Peyer's patch (tissue), 4 donors: ENCODE data around the gene RNF208. TPM values are rescaled to one million over a fixed set of nuclear protein-coding genes. Genes with fewer than 3 reads are reported as not detected.

ENCODE experiments used
- DNase-seq, 3 donors: peaks; one replicate each; pipeline ENCODE4 v3.0.0-alpha.2; 2017 to 2019
- H3K27ac ChIP-seq, 4 donors: fragments of 200-600 bp; sonication (generic); one replicate each; pipeline ENCODE4 v1.5.1; 2016 to 2019
- H3K27me3 ChIP-seq, 2 donors: fragments of 200-600 bp; sonication (generic); one replicate each; pipeline ENCODE4 v1.5.1; 2019
- H3K36me3 ChIP-seq, 3 donors: fragments of 200-600 bp; sonication (generic); one replicate each; pipeline ENCODE4 v1.5.1; 2016 to 2019
- H3K4me1 ChIP-seq, 4 donors: fragments of 200-600 bp; sonication (generic); one replicate each; pipeline ENCODE4 v1.5.1; 2016 to 2019
- H3K4me3 ChIP-seq, 4 donors: fragments of 200-600 bp; sonication (generic); 1 replicate in 3 of 4; 2 replicates in 1 of 4; pipeline ENCODE4 v1.5.1; 2016 to 2019; ENCODE audit warnings: mild to moderate bottlenecking in 1 of 4
- H3K9me3 ChIP-seq, 4 donors: fragments of 200-600 bp; sonication (generic); one replicate each; pipeline ENCODE4 v1.5.1; 2016 to 2019; ENCODE audit warnings: mild to moderate bottlenecking in 1 of 4
- POLR2A ChIP-seq, 2 donors: fragments of 450-650 bp; IDR thresholded peaks; one replicate each; pipeline ENCODE4 v1.5.1; 2017; ENCODE audit warnings: antibody characterized with exemption in 2 of 2, mild to moderate bottlenecking in 2 of 2, moderate library complexity in 2 of 2
- total RNA-seq, 4 donors: library from RNA; depleted of rRNA; stranded (reverse); fragments of >200 nt; gene quantifications; one replicate each; pipeline ENCODE4 v1.1.0, GENCODE V29; 2016
- TF ChIP-seq, protein P1 (sequence below), 6 experiments: fragments of 450-650 bp in 4 of 6; fragments of 200-600 bp in 2 of 6; sonication (generic) in 1 of 6; IDR thresholded peaks; one replicate each; pipeline ENCODE4 v1.5.1; 2017 to 2019; ENCODE audit warnings: antibody characterized with exemption in 6 of 6, mild to moderate bottlenecking in 3 of 6, moderate library complexity in 1 of 6

RNF208 gene
- total RNA-seq, 4 donors from 2014 or later = 4.4 to 5.9 TPM; not detected in 2

DNA sequence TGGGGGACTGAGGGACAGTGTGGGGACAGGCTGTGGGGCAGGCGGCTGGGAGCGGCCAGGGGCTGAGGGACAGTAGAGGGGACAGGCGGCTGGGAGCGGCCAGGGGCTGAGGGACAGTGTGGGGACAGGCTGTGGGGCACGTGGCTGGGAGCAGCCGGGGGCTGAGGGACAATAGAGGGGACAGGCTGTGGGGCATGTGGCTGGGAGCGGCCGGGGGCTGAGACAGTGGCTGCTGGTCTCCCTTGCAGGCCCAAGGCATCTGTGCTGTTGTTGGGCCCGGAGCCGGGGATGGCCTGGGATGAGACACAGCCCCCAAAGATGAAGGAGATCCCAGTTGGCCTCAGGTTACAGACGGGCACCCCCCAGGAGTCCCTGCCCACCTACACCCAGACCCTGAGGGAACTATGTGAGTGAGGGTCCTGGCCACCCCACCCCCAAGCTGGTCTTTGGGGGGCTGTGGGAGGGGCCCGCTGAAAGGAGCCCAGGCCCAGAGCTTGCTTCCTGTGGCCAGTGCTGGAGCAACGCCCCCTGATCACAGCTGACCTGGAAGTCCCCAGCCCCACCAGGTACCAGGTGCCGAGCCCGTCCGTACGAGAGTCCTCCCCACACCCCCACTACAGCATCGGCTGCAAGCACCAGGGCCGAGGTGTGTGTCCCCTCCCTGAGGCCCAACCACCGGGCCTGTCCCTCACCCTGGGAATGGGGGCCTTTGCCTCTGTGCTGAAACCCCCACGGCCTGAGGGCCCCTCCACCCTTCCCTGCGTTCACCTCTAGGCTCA, 29.6 kb upstream of the RNF208 start:
- Histone ChIP-seq H3K4me1 (peaks cover 4 to 24% (median 12%) of the 10 kb centered on the region in 4 donors), H3K36me3 (no peaks in the 10 kb centered on the region), H3K27ac (no peak overlapping the region), H3K4me3 (no peak overlapping the region), H3K9me3 (no peaks in the 10 kb centered on the region), H3K27me3 (no peaks in the 10 kb centered on the region)
- TF ChIP-seq, protein P1, sequence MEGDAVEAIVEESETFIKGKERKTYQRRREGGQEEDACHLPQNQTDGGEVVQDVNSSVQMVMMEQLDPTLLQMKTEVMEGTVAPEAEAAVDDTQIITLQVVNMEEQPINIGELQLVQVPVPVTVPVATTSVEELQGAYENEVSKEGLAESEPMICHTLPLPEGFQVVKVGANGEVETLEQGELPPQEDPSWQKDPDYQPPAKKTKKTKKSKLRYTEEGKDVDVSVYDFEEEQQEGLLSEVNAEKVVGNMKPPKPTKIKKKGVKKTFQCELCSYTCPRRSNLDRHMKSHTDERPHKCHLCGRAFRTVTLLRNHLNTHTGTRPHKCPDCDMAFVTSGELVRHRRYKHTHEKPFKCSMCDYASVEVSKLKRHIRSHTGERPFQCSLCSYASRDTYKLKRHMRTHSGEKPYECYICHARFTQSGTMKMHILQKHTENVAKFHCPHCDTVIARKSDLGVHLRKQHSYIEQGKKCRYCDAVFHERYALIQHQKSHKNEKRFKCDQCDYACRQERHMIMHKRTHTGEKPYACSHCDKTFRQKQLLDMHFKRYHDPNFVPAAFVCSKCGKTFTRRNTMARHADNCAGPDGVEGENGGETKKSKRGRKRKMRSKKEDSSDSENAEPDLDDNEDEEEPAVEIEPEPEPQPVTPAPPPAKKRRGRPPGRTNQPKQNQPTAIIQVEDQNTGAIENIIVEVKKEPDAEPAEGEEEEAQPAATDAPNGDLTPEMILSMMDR (IDR thresholded peaks at IDR 0.05) = no peak
- TF ChIP-seq POLR2A (IDR thresholded peaks at IDR 0.05) = no peak
- no peak for DNase-seq

DNA sequence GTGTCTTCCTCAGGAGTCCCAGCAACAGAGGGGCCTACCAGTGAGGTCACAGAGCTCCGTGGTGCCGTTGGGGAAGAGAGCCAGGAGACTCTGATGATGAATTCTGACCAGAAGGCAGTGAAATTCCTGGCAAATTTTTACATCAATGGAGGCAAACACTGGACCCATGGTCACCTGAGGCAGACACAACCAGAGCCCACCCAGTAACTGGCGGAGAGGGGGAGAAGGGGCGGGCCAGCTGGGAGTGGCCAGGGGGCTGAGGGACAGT, 29.1 kb upstream of the RNF208 start, which contains the start of gene STPG3:
Gene STPG3 (plus strand): TSS at position 93 of the 268 bp plus-strand sequence. CDS start 1 bp downstream, at position 94.
- no peak for TF ChIP-seq POLR2A (IDR thresholded peaks at IDR 0.05)
- TF ChIP-seq, protein P1 (IDR thresholded peaks at IDR 0.05) = no peak
- Histone ChIP-seq H3K27ac (no peak within 1 kb of the TSS), H3K9me3 (no peaks in the 10 kb centered on the region), H3K4me1 (peaks cover under 1 to 19% (median 7%) of the 10 kb centered on the region in 4 donors), H3K36me3 (no peaks in the 10 kb centered on the region), H3K4me3 (no peak within 1 kb of the TSS), H3K27me3 (no peaks in the 10 kb centered on the region)
- DNase-seq = no peak

DNA sequence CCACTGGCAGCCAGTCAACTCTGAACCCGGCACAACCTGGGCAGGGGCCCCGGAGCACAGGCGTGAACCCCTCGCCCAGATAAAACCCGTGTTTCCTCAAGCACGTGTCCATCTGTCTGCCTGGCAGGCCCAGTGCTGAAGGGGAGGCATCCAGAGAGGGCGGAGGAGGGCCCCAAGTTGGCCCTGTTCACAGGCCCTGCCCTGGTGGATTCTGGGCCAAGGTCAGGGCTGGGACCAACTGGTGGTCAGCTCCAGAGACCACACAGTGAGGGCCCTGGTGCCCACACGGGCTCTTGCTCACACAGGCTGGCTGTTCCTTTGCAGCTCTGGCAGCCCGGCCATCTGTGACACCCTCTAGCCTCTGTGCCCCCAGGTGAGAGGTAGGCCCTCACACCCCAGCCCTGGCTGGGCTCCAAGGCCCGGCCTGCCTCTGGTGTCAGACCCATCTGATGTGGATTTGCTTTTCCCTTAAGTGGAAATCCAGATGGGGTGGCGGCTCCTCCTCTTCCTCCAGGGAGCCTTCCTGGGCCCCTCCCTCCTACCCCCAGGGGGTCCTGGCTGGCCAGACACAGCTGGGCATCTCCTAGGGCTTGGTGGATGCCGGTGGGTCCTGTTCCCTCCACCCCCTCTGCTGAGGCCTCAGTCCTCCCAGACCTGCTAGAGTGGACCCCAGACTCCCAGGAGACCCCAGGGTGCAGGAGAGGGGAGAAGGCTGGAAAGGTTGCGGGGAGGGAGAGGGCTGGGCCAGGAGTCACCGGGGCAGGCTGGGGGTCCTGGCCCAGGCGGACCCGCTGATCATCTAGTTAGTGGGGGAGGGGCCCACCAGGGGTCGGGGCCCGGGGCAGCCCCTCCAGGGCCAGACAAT, 28.5 kb upstream of the RNF208 start:
- no peaks in the 10 kb centered on the region for H3K9me3 ChIP-seq
- TF ChIP-seq POLR2A (IDR thresholded peaks at IDR 0.05) = no peak
- TF ChIP-seq, protein P1 (IDR thresholded peaks at IDR 0.05) = no peak
- DNase-seq = no peak
- peaks cover 0 to 14% (median 5%) of the 10 kb centered on the region in 4 donors for H3K4me1 ChIP-seq
- no peak overlapping the region for H3K27ac ChIP-seq
- no peaks in the 10 kb centered on the region for H3K36me3 ChIP-seq
- no peak overlapping the region for H3K4me3 ChIP-seq
- no peaks in the 10 kb centered on the region for H3K27me3 ChIP-seq

DNA sequence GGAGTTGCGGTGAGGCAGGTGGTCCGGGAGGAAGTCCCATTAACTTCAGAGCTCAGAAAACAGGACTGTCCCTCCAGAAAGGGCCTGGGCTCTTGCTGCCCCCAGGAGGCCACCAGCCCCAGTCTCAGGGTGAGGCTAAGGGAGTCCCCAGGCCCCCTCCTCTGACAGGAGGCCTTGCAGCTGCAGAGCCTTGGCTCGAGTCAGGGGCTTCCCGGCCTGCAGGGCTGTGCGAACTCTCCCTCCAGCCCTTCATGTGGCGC, 25.8 kb upstream of the RNF208 start:
- no peak overlapping the region for H3K27ac ChIP-seq
- no peak for DNase-seq
- H3K9me3 ChIP-seq = no peaks in the 10 kb centered on the region
- no peaks in the 10 kb centered on the region for H3K27me3 ChIP-seq
- peaks cover 0 to 9% (median 0%) of the 10 kb centered on the region in 3 donors for H3K36me3 ChIP-seq
- H3K4me1 ChIP-seq = peaks cover 0 to 13% (median 0%) of the 10 kb centered on the region in 4 donors
- TF ChIP-seq POLR2A (IDR thresholded peaks at IDR 0.05) = no peak
- TF ChIP-seq, protein P1 (IDR thresholded peaks at IDR 0.05) = no peak
- H3K4me3 ChIP-seq = no peak overlapping the region

DNA sequence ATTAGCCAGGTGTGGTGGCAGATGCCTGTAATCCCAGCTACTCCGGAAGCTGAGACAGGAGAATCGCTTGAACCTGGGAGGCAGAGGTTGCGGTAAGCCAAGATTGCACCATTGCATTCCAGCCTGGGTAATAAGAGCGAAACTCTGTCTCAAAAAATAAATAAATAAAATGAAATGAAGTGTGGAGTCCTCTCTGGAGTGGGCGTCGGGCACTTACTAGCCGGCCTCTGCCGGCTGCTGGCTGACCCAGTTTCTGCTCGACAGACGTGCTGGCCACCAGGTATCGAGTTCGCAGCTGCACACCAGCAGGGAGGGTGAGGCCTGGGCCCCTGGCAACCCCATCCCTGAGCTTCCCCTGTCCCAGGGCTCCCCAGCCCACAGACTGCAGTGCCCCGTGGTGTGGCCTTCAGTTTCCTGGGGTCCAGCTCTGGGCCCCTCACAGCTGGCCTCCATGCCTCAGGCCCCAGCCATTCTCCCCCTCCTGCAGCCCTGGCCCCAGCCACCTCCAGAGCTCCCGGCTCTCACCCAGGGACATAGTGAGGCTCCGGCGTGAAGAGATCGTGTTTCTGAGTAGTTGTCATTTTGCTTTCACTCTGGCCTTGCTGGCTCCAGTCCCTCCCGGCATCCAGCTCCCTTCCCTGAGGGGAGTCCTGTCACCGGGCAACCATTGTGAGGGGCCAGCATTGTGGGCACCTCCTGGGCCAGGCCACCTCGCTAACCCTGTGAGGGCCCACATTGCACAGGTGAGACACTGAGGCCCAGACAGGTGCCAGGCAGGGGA, 25.3 kb upstream of the RNF208 start:
- no peak for TF ChIP-seq POLR2A (IDR thresholded peaks at IDR 0.05)
- TF ChIP-seq, protein P1 (IDR thresholded peaks at IDR 0.05) = no peak
- H3K27ac ChIP-seq = no peak overlapping the region
- peaks cover 0 to 14% (median 0%) of the 10 kb centered on the region in 3 donors for H3K36me3 ChIP-seq

More for the DNA sequence above, 25.3 kb upstream of the RNF208 start:
- no peak overlapping the region for H3K4me3 ChIP-seq
- peaks cover 0 to 18% (median 0%) of the 10 kb centered on the region in 4 donors for H3K4me1 ChIP-seq
- no peaks in the 10 kb centered on the region for H3K9me3 ChIP-seq
- no peaks in the 10 kb centered on the region for H3K27me3 ChIP-seq
- no peak for DNase-seq
